ENCODE measurements around the gene PCCA.
"Not testable (repeated sequence)": the region's sequence is repeated elsewhere in the genome, so short reads cannot be mapped to it uniquely, and the experiment has no call there.

Gene PCCA

GRCh38 chr13:100196375-100196774 lies 107.5 kb downstream of the PCCA start:
- no peak for DNase-seq (ENCODE audit: low read depth)

DNA sequence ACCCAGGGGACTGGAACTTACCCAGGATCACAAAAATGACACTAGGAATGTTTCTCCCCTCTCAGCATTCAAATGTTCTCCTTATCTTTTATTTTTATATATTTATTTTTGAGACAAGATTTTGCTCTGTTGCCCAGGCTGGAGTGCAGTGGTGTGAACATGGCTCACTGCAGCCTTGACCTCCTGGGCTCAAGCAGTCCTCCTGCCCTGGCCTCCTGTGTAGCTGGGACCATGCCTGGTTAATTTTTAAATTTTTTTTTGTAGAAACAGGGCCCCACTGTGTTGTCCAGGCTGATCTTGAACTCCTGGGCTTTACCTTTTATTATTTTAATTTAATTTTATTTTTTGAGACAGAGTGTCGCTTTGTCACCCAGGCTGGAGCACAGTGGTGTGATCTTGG lies 108.2 kb downstream of the PCCA start:
- DNase-seq (ENCODE audit: low read depth): no peak

- no peak for DNase-seq (ENCODE audit: low read depth)
Observed at GRCh38 chr13:100197591-100198365, 108.9 kb downstream of the PCCA start.

GRCh38 chr13:100203696-100204367 lies 114.9 kb downstream of the PCCA start:
- DNase-seq (ENCODE audit: low read depth): peak; percentile 29

- no peak for DNase-seq (ENCODE audit: low read depth)
Observed at GRCh38 chr13:100208002-100208401, 119.1 kb downstream of the PCCA start.

- DNase-seq (ENCODE audit: low read depth): no peak
Observed at GRCh38 chr13:100208626-100209025, 119.7 kb downstream of the PCCA start.

- DNase-seq (ENCODE audit: low read depth): peak; percentile 33
Observed at GRCh38 chr13:100209857-100210825, 121.2 kb downstream of the PCCA start.

GRCh38 chr13:100211016-100211710 lies 122.3 kb downstream of the PCCA start:
- no peak for DNase-seq (ENCODE audit: low read depth)

DNA sequence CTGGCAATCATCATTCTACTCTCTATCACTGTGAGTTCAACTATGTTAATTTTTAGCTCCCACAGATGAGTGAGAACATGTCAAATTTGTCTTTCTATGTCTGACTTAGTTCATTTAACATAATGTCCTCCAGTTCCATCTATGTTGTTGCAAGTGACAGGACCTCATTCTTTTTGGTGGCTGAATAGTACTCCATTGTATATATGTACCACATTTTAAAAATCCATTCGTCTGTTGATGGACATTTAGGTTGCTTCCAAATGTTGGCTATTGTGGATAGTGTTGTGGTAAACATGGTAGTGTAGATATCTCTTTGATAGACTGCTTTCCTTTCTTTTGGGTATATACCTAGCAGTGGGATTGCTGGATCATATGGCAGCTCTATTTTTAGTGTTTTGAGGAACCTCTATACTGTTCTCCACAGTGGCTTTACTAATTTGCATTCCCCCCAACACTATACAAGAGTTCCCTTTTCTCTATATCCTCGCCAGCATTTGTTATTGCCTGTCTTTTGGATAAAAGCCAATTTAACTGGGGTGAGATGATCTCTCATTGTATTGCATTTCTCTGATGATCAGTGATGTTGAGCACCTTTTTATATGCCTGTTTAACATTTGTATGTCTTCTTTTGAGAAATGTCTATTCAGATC lies 124.1 kb downstream of the PCCA start:
- no peak for DNase-seq (ENCODE audit: low read depth)

GRCh38 chr13:100213576-100213975 lies 124.7 kb downstream of the PCCA start:
- DNase-seq (ENCODE audit: low read depth): no peak

GRCh38 chr13:100214886-100215285 lies 126.0 kb downstream of the PCCA start:
- no peak for DNase-seq (ENCODE audit: low read depth)

- DNase-seq (ENCODE audit: low read depth): no peak
Observed at GRCh38 chr13:100221166-100221565, 132.3 kb downstream of the PCCA start.

DNA sequence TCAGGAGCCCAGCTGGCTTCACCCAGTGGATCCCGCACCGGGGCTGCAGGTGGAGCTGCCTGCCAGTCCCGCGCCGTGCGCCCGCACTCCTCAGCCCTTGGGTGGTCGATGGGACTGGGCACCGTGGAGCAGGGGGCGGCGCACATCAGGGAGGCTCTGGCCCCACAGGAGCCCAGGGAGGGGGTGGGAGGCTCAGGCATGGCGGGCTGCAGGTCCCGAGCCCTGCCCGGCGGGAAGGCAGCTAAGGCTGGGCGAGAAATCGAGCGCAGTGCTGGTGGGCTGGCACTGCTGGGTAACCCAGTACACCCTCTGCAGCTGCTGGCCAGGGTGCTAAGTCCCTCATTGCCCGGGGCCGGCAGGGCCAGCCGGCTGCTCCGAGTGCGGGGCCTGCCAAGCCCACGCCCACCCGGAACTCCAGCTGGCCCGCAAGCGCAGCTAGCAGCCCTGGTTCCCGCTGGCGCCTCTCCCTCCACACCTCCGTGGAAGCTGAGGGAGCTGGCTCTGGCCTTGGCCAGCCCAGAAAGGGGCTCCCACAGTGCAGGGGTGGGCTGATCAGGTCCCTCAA lies 135.2 kb downstream of the PCCA start:
- DNase-seq (ENCODE audit: low read depth): not testable (repeated sequence)

DNA sequence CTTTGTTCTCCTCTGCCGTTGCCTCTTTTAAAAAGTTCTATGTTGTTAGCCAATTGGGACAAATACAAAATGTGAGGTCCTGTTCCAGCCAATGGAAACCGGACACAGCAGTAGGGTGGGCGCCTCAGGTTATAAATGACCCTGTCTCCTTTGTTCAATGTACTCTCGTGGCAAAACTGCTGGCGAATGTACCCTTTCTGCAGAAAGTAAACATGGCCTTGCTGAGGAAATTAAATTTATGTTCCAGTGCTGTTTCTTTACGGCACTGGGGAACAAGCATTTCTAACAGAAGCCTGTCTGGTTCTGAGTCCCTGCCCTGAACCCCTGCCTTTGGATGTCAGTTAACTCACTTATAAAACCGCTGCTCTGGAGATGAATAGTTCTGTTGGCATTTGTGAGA lies 140.7 kb downstream of the PCCA start:
- no peak for DNase-seq (ENCODE audit: low read depth)

DNA sequence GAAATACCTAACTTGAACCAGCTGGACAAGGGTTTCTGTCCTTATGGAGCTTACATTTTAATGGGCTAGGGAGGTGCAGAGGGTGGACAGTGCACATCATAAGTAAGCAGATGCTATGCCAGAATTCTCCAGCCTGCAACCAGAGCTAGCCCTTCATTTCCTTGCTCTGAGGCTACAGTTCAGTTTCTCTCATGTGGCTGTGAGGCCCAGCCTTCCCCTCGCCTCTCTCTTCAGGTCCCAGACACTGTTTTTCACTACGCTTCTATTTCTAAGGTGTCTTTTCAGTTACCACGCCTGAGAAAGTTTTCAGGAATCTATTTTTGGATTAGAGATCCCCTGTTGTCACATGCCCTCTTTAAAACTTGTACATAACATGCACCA lies 141.9 kb downstream of the PCCA start:
- no peak for DNase-seq (ENCODE audit: low read depth)

- DNase-seq (ENCODE audit: low read depth): no peak
Observed at GRCh38 chr13:100231176-100231575, 142.3 kb downstream of the PCCA start.

GRCh38 chr13:100234006-100234405 lies 145.1 kb downstream of the PCCA start:
- DNase-seq (ENCODE audit: low read depth): no peak

- no peak for DNase-seq (ENCODE audit: low read depth)
Observed at GRCh38 chr13:100234524-100235136, 145.7 kb downstream of the PCCA start.

GRCh38 chr13:100235311-100235901 lies 146.5 kb downstream of the PCCA start:
- DNase-seq (ENCODE audit: low read depth): no peak

DNA sequence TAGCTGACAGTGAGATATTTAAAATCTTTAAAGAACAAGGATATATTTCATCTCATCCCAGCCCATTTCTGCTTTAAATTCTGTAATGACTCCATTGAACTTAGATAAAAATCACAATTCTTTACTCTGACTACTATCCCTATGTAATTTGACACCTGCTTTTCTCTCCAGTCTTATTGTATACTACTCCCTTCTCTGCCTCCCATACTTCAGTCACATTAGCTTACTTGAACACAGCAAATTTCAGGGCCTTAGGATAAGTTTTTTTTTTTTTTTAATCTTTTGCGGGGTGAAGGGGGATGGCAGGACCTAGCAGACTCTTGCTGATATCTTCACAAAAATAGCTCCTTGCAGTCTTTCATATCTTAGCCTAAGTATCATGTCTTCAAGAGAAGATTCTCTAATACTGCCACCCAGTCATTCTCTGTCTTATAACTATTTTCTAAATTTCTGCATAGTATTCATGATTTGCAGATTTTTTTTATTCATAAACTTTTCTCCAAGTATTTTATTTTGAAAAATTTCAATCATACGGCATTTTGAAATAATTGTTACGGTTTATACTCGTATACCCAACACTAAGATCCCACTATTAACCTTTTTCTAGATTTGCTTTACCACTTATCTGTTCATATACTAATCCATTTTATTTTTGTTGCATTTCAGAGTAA lies 151.4 kb downstream of the PCCA start:
- no peak for DNase-seq (ENCODE audit: low read depth)

Measured in GM04503 (cell line).